Aorta (tissue), 5 donors: Measurements from ENCODE around the gene CD37. TPM values are rescaled to one million over a fixed set of nuclear protein-coding genes. Genes with fewer than 3 reads are reported as not detected.
"Not testable (repeated sequence)": the region's sequence is repeated elsewhere in the genome, so short reads cannot be mapped to it uniquely, and the experiment has no call there.

Source experiments
- ATAC-seq: fragments of 200-7000 bp; cut with Tn5 transposase; one replicate; pipeline ENCODE4 v1.9.1; 2022; ENCODE audit warnings: moderate library complexity; ENCODE audit not compliant: low FRiP score
- DNase-seq, 2 donors: peaks; one replicate each; pipeline ENCODE4 v3.0.0-alpha.2; 2020
- H3K27ac ChIP-seq, 2 donors: one replicate each; pipeline ENCODE4 v1.5.1; 2013; ENCODE audit warnings: low read length in 2 of 2, mild to moderate bottlenecking in 2 of 2, moderate library complexity in 2 of 2, control low read depth in 1 of 2, inconsistent platforms in 1 of 2, low read depth in 1 of 2
- H3K27me3 ChIP-seq, 2 donors: one replicate each; pipeline ENCODE4 v1.6.1; 2013; ENCODE audit warnings: control low read depth in 1 of 2, low read length in 1 of 2, mild to moderate bottlenecking in 1 of 2, moderate library complexity in 1 of 2; ENCODE audit not compliant: insufficient read depth in 2 of 2, control insufficient read depth in 1 of 2
- H3K36me3 ChIP-seq, 2 donors: one replicate each; pipeline ENCODE4 v1.6.1; 2013; ENCODE audit warnings: control low read depth in 1 of 2, low read length in 1 of 2, mild to moderate bottlenecking in 1 of 2; ENCODE audit not compliant: insufficient read depth in 2 of 2, control insufficient read depth in 1 of 2
- H3K4me1 ChIP-seq, 2 donors: one replicate each; pipeline ENCODE4 v1.6.1; 2013; ENCODE audit warnings: low read length in 2 of 2, control low read depth in 1 of 2, mild to moderate bottlenecking in 1 of 2, moderate library complexity in 1 of 2; ENCODE audit not compliant: insufficient read depth in 2 of 2, control insufficient read depth in 1 of 2
- H3K4me3 ChIP-seq, 2 donors: one replicate each; pipeline ENCODE4 v1.5.1; 2013; ENCODE audit warnings: low read length in 2 of 2, control low read depth in 1 of 2, mild to moderate bottlenecking in 1 of 2
- H3K9me3 ChIP-seq: one replicate; pipeline ENCODE4 v1.6.1; 2013; ENCODE audit warnings: mild to moderate bottlenecking, low read length; ENCODE audit not compliant: control insufficient read depth
- WGBS, 2 donors: extraction: QIAGEN DNeasy Blood & Tissue Kit; methylation state at CpG; one replicate each; pipeline ENCODE4 v1.1.7; 2013; 5-methylcytosine and 5-hydroxymethylcytosine counted together
- intact Hi-C, 2 donors: fragments of 100-400 bp; cut with DNase I; formaldehyde crosslinking; loops; one replicate each; pipeline versions ENCODE4 v1.14.2 to v1.15.0; 2022
- polyA plus RNA-seq, 2 donors: library from polyadenylated mRNA; stranded (reverse); fragments of 200-250 nt; gene quantifications; one replicate each; pipeline ENCODE4 v1.2.3, GENCODE V29; 2013
- total RNA-seq, 2 donors: library from RNA; stranded (reverse); fragmentation: NEBNext Ultra II Directional; extraction: Animal tissue kit (Norgen Biotek cat#: 25700); gene quantifications; one replicate each; pipeline ENCODE4 v1.2.1, GENCODE V29; 2021
- donor health status: healthy with polysubstance abuse.
- donor health status: Bipolar disorder and iron deficiency.
- donor health status: DM: no; HTN: no; CAD: no.
- donor health status: DM: no; HTN: no; CAD: no.
- donor health status: DM: yes; HTN: yes; CAD: no.

CD37 gene
- total and polyA plus RNA-seq, 4 donors: 5.2 to 40.1 (median 14.5) TPM

- Histone ChIP-seq H3K4me3 (peak within 1 kb of the TSS; percentile 8 to 74), H3K27ac (peak within 1 kb of the TSS in 1 of 2 donors; percentile 52), H3K36me3 (no peaks in the 10 kb centered on the region), H3K9me3 (no peaks in the 10 kb centered on the region), H3K4me1 (no peaks in the 10 kb centered on the region), H3K27me3 (no peaks in the 10 kb centered on the region)
- WGBS, 2 donors: 0 to 1% methylated on average over 50 to 52 of the region's 52 CpGs
- ATAC-seq: peak; percentile 81
- intact Hi-C loops: loop anchor here in 1 of 2 donors (2.0 kb wide), 1 partner anchor 89 kb away; the partner anchor contains the start of gene PIH1D1
- peak; percentile 84 to 93 for DNase-seq
Measured at GRCh38 chr19:49362048-49362928, 27.1 kb downstream of the CD37 start, which contains the start of gene TEAD2. TSS of gene TEAD2 (minus strand) at chr19:49362416. CDS start at chr19:49360075, 2,341 bp downstream.

- DNase-seq: peak; percentile 63 to 84
- intact Hi-C loops: loop anchor here in 1 of 2 donors (2.0 kb wide), 1 partner anchor 88 kb away; the partner anchor contains the start of gene PIH1D1
Measured at GRCh38 chr19:49362929-49363267, 27.7 kb downstream of the CD37 start.

GRCh38 chr19:49363268-49364082, 28.3 kb downstream of the CD37 start, which contains the start of gene DKKL1:
TSS of gene DKKL1 (plus strand) at chr19:49363877. CDS start at chr19:49363999, 122 bp downstream.
- no peaks in the 10 kb centered on the region for H3K36me3 ChIP-seq
- ATAC-seq: peak; percentile 95
- intact Hi-C loops: loop anchor here in 1 of 2 donors (2.0 kb wide), 1 partner anchor 87 kb away; the partner anchor contains the start of gene PIH1D1

More at GRCh38 chr19:49362929-49363267, 27.7 kb downstream of the CD37 start:
- Histone ChIP-seq H3K27me3 (no peaks in the 10 kb centered on the region), H3K9me3 (no peaks in the 10 kb centered on the region), H3K4me3 (no peak overlapping the region), H3K36me3 (no peaks in the 10 kb centered on the region), H3K27ac (peak overlapping the region in 1 of 2 donors; percentile 20), H3K4me1 (no peaks in the 10 kb centered on the region)
- ATAC-seq: peak; percentile 16
- 0% methylated on average over 14 of the region's 14 CpGs for whole genome bisulfite sequencing, 2 donors

GRCh38 chr19:49364083-49364737, 29.0 kb downstream of the CD37 start:
- no peaks in the 10 kb centered on the region for H3K27me3 ChIP-seq
- H3K36me3 ChIP-seq: no peaks in the 10 kb centered on the region
- WGBS, 2 donors: 73 to 75% methylated on average over 26 to 27 of the region's 27 CpGs
- intact Hi-C loops: no loop called here
- no peak for ATAC-seq
- DNase-seq: no peak
- H3K9me3 ChIP-seq: peaks cover 2% of the 10 kb centered on the region
- no peak overlapping the region for H3K4me3 ChIP-seq
- no peak overlapping the region for H3K27ac ChIP-seq
- H3K4me1 ChIP-seq: no peaks in the 10 kb centered on the region

More at GRCh38 chr19:49363268-49364082, 28.3 kb downstream of the CD37 start, which contains the start of gene DKKL1:
- WGBS, 2 donors: 2% methylated on average over 46 of the region's 46 CpGs
- H3K27ac ChIP-seq: peak within 1 kb of the TSS in 1 of 2 donors; percentile 20
- no peaks in the 10 kb centered on the region for H3K9me3 ChIP-seq
- no peaks in the 10 kb centered on the region for H3K27me3 ChIP-seq
- H3K4me3 ChIP-seq: no peak within 1 kb of the TSS
- no peaks in the 10 kb centered on the region for H3K4me1 ChIP-seq
- peak; percentile 99 to 100 for DNase-seq

- intact Hi-C loops: no loop called here
- no peak for ATAC-seq
Measured at GRCh38 chr19:49366110-49366509, 30.9 kb downstream of the CD37 start.

GRCh38 chr19:49368711-49369358, 33.6 kb downstream of the CD37 start:
- Histone ChIP-seq H3K36me3 (no peaks in the 10 kb centered on the region), H3K4me1 (no peaks in the 10 kb centered on the region), H3K27ac (no peak overlapping the region), H3K4me3 (no peak overlapping the region), H3K9me3 (peaks cover 14% of the 10 kb centered on the region), H3K27me3 (no peaks in the 10 kb centered on the region)
- ATAC-seq (no peak), DNase-seq (no peak)
- 77 to 92% methylated on average over 5 of the region's 5 CpGs for WGBS, 2 donors
- intact Hi-C loops: no loop called here

More at GRCh38 chr19:49366110-49366509, 30.9 kb downstream of the CD37 start:
- no peak for DNase-seq
- H3K4me1 ChIP-seq: no peaks in the 10 kb centered on the region
- no peak overlapping the region for H3K27ac ChIP-seq
- H3K36me3 ChIP-seq: no peaks in the 10 kb centered on the region
- H3K27me3 ChIP-seq: no peaks in the 10 kb centered on the region
- peaks cover 14% of the 10 kb centered on the region for H3K9me3 ChIP-seq
- H3K4me3 ChIP-seq: no peak overlapping the region

GRCh38 chr19:49371184-49371583, 36.0 kb downstream of the CD37 start:
- intact Hi-C loops: no loop called here
- 73 to 74% methylated on average over 3 of the region's 3 CpGs for WGBS, 2 donors

GRCh38 chr19:49373174-49373573, 38.0 kb downstream of the CD37 start:
- H3K27ac ChIP-seq: not testable (repeated sequence)

More at GRCh38 chr19:49371184-49371583, 36.0 kb downstream of the CD37 start:
- H3K4me1 ChIP-seq: no peaks in the 10 kb centered on the region
- no peak overlapping the region for H3K27ac ChIP-seq
- H3K36me3 ChIP-seq: no peaks in the 10 kb centered on the region
- H3K27me3 ChIP-seq: no peaks in the 10 kb centered on the region
- H3K9me3 ChIP-seq: peaks cover 14% of the 10 kb centered on the region
- no peak overlapping the region for H3K4me3 ChIP-seq
- no peak for DNase-seq
- ATAC-seq: no peak

More at GRCh38 chr19:49373174-49373573, 38.0 kb downstream of the CD37 start:
- H3K4me1 ChIP-seq, intact Hi-C loops, DNase-seq, H3K4me3 ChIP-seq, ATAC-seq, H3K36me3 ChIP-seq, H3K27me3 ChIP-seq: not testable (repeated sequence)
- H3K9me3 ChIP-seq: peaks cover 14% of the 10 kb centered on the region
- 81 to 82% methylated on average over 3 of the region's 3 CpGs for WGBS, 2 donors
